ENCODE data around the gene KIF13A.
A peak's percentile ranks its signal among the peaks of the same experiment; 100 is the strongest.

The KIF13A gene

DNA sequence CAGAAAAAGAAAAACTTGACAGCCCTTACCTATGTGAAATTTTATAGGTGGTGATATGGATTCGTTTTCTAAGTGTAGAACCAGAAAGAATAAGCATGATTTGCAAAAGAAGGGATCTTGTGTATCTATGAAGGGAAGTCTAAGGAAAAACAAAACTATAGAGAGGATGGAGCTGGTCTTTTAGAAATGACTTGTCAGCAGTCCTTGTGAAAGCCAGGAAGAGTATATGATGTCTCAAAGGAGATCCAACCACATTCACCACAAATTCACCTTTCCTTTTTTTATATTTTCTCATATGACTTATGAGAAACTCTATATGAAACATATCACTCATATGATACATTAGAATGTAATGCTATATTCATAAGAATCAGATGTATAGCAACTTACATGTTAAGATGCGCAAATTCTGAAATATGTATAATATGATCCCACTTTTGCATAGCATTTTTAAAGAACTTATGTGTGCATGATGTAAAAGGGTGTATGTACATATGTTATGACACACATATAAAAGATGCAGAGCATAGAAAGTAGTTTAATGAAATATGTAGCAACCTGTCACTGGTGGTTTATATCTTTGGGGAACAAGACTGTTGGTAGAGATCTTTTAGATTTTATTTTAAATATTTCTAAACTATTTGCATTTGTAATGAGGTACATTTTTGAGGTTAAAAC lies 188.8 kb downstream of the KIF13A start:
- no peak for DNase-seq
- Mint-ChIP-seq H3K9me3 (no peaks in the 10 kb centered on the region), H3K36me3 (ENCODE audit: low read depth) (peaks cover 66% of the 10 kb centered on the region), H3K4me1 (no peaks in the 10 kb centered on the region), H3K27ac (no peak overlapping the region), H3K27me3 (ENCODE audit: low read depth, poor library complexity) (no peaks in the 10 kb centered on the region), H3K4me3 (no peak overlapping the region)
- no peak for TF ChIP-seq CTCF (IDR thresholded peaks at IDR 0.05)

DNA sequence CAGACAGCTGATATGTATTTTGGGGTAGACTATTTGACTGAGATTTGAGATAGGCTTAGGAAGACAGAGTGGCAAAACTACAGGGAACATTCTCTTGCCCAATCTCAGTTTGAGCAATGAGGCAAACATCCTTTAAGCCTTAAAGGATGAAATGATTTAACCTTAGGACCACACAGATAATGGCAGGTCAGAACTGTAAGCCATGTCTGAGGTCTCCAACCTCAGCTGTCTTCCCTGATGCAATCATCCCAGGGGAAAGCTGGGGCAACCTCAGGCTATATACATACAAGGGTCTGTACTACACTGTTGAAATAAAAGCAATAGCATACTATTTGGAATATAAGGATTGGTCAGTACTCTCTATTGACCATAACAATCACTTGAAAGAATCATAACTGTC lies 196.9 kb downstream of the KIF13A start:
- H3K36me3 Mint-ChIP-seq (ENCODE audit: low read depth) = peaks cover 49% of the 10 kb centered on the region
- no peak overlapping the region for H3K4me3 Mint-ChIP-seq

DNA sequence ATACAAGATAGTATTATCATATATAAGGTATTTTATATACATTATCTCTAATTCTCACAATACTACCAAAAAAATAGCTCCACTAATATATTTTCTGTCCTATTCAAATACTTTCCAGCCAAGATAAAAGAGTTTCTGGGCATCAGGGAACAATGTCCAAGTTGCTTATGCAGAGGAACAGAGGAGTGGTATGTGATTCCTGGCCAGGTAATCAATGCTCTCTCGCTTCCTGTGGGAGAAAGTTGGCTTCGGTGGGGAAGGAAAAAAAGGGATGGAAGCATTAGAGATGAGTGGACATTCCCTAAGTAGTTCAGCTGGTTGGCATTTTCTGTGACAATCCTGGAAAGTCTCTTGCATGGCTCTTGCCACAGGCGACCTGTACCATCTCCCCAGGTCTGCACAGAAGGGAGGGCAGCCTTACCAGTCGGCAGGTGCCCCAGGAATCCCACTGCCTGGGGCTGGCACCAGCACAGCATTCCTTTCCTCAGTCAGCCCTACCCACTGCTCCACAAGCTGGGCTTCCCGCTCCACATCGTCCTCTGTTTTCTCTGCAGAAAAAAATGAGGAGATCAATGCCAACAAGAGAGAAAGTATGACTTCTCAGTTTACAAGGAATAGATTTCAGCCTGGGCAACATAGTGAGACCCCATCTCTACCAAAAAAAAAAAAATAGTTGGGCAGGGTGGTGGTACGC lies 202.2 kb downstream of the KIF13A start:
- H3K27ac Mint-ChIP-seq = no peak overlapping the region
- H3K27me3 Mint-ChIP-seq (ENCODE audit: low read depth, poor library complexity) = no peaks in the 10 kb centered on the region
- H3K4me1 Mint-ChIP-seq = peaks cover 21% of the 10 kb centered on the region
- no peak for TF ChIP-seq CTCF (IDR thresholded peaks at IDR 0.05)
- no peak overlapping the region for H3K4me3 Mint-ChIP-seq
- no peak for DNase-seq
- H3K9me3 Mint-ChIP-seq = no peaks in the 10 kb centered on the region
- peaks cover 52% of the 10 kb centered on the region for H3K36me3 Mint-ChIP-seq (ENCODE audit: low read depth)

More for the DNA sequence above, 196.9 kb downstream of the KIF13A start:
- Mint-ChIP-seq H3K27me3 (ENCODE audit: low read depth, poor library complexity) (no peaks in the 10 kb centered on the region), H3K4me1 (peaks cover 7% of the 10 kb centered on the region), H3K27ac (no peak overlapping the region), H3K9me3 (no peaks in the 10 kb centered on the region)
- TF ChIP-seq CTCF (IDR thresholded peaks at IDR 0.05) = no peak
- DNase-seq = no peak

GRCh38 chr6:17780061-17780460 lies 207.4 kb downstream of the KIF13A start:
- peaks cover 27% of the 10 kb centered on the region for H3K4me1 Mint-ChIP-seq
- H3K27me3 Mint-ChIP-seq (ENCODE audit: low read depth, poor library complexity) = no peaks in the 10 kb centered on the region
- TF ChIP-seq CTCF (IDR thresholded peaks at IDR 0.05) = no peak
- peaks cover 47% of the 10 kb centered on the region for H3K36me3 Mint-ChIP-seq (ENCODE audit: low read depth)
- no peaks in the 10 kb centered on the region for H3K9me3 Mint-ChIP-seq
- H3K27ac Mint-ChIP-seq = peak overlapping the region; percentile 58
- DNase-seq = no peak
- H3K4me3 Mint-ChIP-seq = no peak overlapping the region

- no peak overlapping the region for H3K4me3 Mint-ChIP-seq
- no peak for DNase-seq
- H3K27me3 Mint-ChIP-seq (ENCODE audit: low read depth, poor library complexity) = no peaks in the 10 kb centered on the region
- no peaks in the 10 kb centered on the region for H3K9me3 Mint-ChIP-seq
- no peak overlapping the region for H3K27ac Mint-ChIP-seq
- no peaks in the 10 kb centered on the region for H3K4me1 Mint-ChIP-seq
- peaks cover 41% of the 10 kb centered on the region for H3K36me3 Mint-ChIP-seq (ENCODE audit: low read depth)
- TF ChIP-seq CTCF (IDR thresholded peaks at IDR 0.05) = no peak
Observed at GRCh38 chr6:17771609-17772008, 215.8 kb downstream of the KIF13A start.

DNA sequence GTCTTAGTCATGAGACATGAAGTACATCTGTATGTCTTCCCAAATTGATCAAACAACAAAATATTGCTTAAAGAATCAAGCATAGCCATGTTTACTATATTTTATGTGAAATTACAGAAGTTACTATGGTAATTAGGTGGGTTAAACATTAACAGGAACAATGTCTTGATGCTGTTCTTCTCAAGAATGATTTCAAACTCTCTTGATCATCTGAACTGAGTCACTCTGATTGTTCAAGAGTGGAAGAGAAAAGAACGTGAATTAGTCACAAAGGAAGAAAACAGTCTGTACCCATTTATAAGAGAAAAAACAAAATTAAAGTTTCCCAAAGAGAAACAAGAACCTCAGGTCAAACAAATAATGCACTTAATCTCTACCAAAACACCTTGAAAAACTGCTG lies 218.6 kb downstream of the KIF13A start:
- Mint-ChIP-seq H3K9me3 (no peaks in the 10 kb centered on the region), H3K27ac (no peak overlapping the region), H3K36me3 (ENCODE audit: low read depth) (peaks cover 46% of the 10 kb centered on the region), H3K27me3 (ENCODE audit: low read depth, poor library complexity) (no peaks in the 10 kb centered on the region), H3K4me3 (no peak overlapping the region), H3K4me1 (no peaks in the 10 kb centered on the region)
- TF ChIP-seq CTCF (IDR thresholded peaks at IDR 0.05) = no peak
- DNase-seq = no peak
